ENCODE results near the gene SSBP1. TPM values are rescaled to one million over a fixed set of nuclear protein-coding genes. Genes with fewer than 3 reads are reported as not detected.

Gene SSBP1
- total RNA-seq, 4 donors from 2014 or later: 77.9 to 96.3 (median 87.0) TPM

DNA sequence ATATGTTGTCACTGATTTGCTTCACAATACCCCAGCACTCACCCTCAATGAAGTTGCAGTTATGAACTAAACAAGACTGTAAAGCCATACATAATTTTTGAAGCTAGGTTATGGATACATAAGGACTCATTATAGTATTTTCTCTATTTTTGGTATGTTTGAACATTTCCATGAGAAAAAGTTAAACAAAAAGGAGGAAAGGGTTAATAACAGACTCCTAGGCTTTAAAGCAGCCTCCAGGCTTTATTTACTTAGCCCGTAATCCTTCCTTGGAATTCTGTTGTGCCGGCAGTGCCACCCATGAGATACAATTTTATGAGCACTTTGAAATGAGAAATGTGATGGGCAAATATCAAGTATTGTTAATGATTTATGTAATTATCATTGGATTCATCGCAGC, 34.0 kb upstream of the SSBP1 start:
- no peaks in the 10 kb centered on the region for H3K27me3 ChIP-seq
- no peak overlapping the region for H3K4me3 ChIP-seq
- no peaks in the 10 kb centered on the region for H3K9me3 ChIP-seq
- no peak for DNase-seq (ENCODE audit: low spot score in 2 of 2)
- H3K27ac ChIP-seq: no peak overlapping the region
- no peaks in the 10 kb centered on the region for H3K36me3 ChIP-seq
- peaks cover 0 to 27% (median 3%) of the 10 kb centered on the region in 4 donors for H3K4me1 ChIP-seq
- TF ChIP-seq EP300 (IDR thresholded peaks at IDR 0.05) (no peak), CTCF (IDR thresholded peaks at IDR 0.05) (no peak), POLR2A (IDR thresholded peaks at IDR 0.05) (no peak)
- WGBS, 2 donors: 72 to 82% methylated on average over 3 of the region's 3 CpGs

DNA sequence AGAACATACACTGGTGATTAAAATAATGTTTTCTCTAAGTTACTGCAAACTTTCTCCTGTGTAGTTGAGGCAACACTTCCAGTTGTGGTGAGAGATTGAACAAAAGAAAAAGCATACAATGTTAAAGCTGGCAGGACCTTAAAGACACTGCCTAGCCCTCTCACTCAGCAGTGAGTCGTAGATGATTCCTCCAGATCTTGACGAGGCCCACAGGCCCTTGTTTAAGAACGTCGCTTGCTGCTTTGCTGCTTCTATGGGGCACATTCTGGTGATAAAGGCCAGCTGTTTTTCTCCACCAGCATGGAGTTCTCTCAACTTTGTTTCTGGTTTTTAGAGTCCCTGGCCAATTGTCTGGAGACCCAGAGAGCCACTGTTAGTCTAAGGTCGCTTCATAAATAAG, 33.4 kb upstream of the SSBP1 start:
- no peak overlapping the region for H3K4me3 ChIP-seq
- TF ChIP-seq POLR2A (IDR thresholded peaks at IDR 0.05): no peak
- TF ChIP-seq EP300 (IDR thresholded peaks at IDR 0.05): no peak
- no peak for TF ChIP-seq CTCF (IDR thresholded peaks at IDR 0.05)
- H3K27ac ChIP-seq: no peak overlapping the region
- no peaks in the 10 kb centered on the region for H3K27me3 ChIP-seq
- peaks cover 0 to 24% (median 3%) of the 10 kb centered on the region in 4 donors for H3K4me1 ChIP-seq
- WGBS, 2 donors: 66 to 73% methylated on average over 5 of the region's 5 CpGs
- DNase-seq (ENCODE audit: low spot score in 2 of 2): no peak
- H3K9me3 ChIP-seq: no peaks in the 10 kb centered on the region
- H3K36me3 ChIP-seq: no peaks in the 10 kb centered on the region

- Histone ChIP-seq H3K27ac (no peak overlapping the region), H3K4me3 (no peak overlapping the region), H3K4me1 (peaks cover 0 to 11% (median 0%) of the 10 kb centered on the region in 4 donors), H3K9me3 (no peaks in the 10 kb centered on the region), H3K36me3 (no peaks in the 10 kb centered on the region), H3K27me3 (no peaks in the 10 kb centered on the region)
- no peak for DNase-seq (ENCODE audit: low spot score in 2 of 2)
- WGBS, 2 donors: 87 to 88% methylated on average over 1 of the region's 1 CpG
- no peak for TF ChIP-seq CTCF (IDR thresholded peaks at IDR 0.05)
- TF ChIP-seq EP300 (IDR thresholded peaks at IDR 0.05): no peak
- no peak for TF ChIP-seq POLR2A (IDR thresholded peaks at IDR 0.05)
These were observed 31.7 kb upstream of the SSBP1 start for GRCh38 chr7:141706239-141707064.

GRCh38 chr7:141708351-141708750, 29.8 kb upstream of the SSBP1 start, which contains the start of gene WEE2:
Gene WEE2 (plus strand): TSS chr7:141708353. CDS start chr7:141708759, 406 bp downstream.
- Histone ChIP-seq H3K4me3 (no peak within 1 kb of the TSS), H3K27ac (no peak within 1 kb of the TSS), H3K4me1 (no peaks in the 10 kb centered on the region), H3K27me3 (no peaks in the 10 kb centered on the region), H3K36me3 (no peaks in the 10 kb centered on the region), H3K9me3 (no peaks in the 10 kb centered on the region)
- WGBS, 2 donors: 87 to 92% methylated on average over 6 of the region's 6 CpGs
- DNase-seq (ENCODE audit: low spot score in 2 of 2): no peak
- no peak for TF ChIP-seq POLR2A (IDR thresholded peaks at IDR 0.05)
- TF ChIP-seq EP300 (IDR thresholded peaks at IDR 0.05): no peak
- TF ChIP-seq CTCF (IDR thresholded peaks at IDR 0.05): no peak

DNA sequence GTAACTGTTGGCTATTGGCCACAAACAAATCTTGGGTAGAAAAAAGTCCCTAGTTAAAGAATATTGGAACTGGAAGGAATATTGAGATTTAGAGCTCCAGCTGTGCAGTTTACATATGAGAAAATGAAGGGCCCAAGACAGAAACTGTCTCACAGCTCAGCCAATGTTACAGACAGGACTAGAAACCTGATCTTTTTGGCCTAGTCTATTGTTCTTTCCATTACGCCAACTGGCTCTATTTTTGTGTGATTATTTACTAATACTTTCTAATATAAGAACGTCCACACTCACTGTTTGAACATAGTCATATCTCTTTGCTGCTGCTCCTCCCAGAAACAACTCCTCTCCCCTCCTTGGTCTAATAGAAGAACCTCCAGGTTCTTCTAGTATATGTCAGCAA, 28.8 kb upstream of the SSBP1 start:
- no peaks in the 10 kb centered on the region for H3K9me3 ChIP-seq
- no peak for DNase-seq (ENCODE audit: low spot score in 2 of 2)
- no peak overlapping the region for H3K4me3 ChIP-seq
- 81 to 83% methylated on average over 2 of the region's 2 CpGs for WGBS, 2 donors
- no peak overlapping the region for H3K27ac ChIP-seq
- peaks cover 0 to 1% (median 0%) of the 10 kb centered on the region in 3 donors for H3K36me3 ChIP-seq
- H3K4me1 ChIP-seq: no peaks in the 10 kb centered on the region
- no peaks in the 10 kb centered on the region for H3K27me3 ChIP-seq
- TF ChIP-seq POLR2A (IDR thresholded peaks at IDR 0.05) (no peak), EP300 (IDR thresholded peaks at IDR 0.05) (no peak), CTCF (IDR thresholded peaks at IDR 0.05) (no peak)

Measured in tibial nerve (tissue), 4 donors.